Esophagus squamous epithelium (tissue), 4 donors: ENCODE data around the gene CALN1.

Source experiments
- CTCF ChIP-seq, 6 experiments: fragments of 450-650 bp in 4 of 6; fragments of 200-600 bp in 2 of 6; sonication (generic) in 2 of 6; IDR thresholded peaks; one replicate each; pipeline ENCODE4 v1.5.1; 2016 to 2019; ENCODE audit warnings: antibody characterized with exemption in 6 of 6, mild to moderate bottlenecking in 4 of 6, moderate library complexity in 4 of 6
- POLR2A ChIP-seq, 4 donors: fragments of 450-650 bp; IDR thresholded peaks; one replicate each; pipeline ENCODE4 v1.6.1; 2017; ENCODE audit warnings: antibody characterized with exemption in 4 of 4, mild to moderate bottlenecking in 4 of 4, moderate library complexity in 3 of 4

GRCh38 chr7:72114129-72114528 lies 298.0 kb downstream of the CALN1 start:
- no peak for TF ChIP-seq POLR2A (IDR thresholded peaks at IDR 0.05)
- no peak for TF ChIP-seq CTCF (IDR thresholded peaks at IDR 0.05)
